ENCODE measurements around the gene ETFA.
"Not testable (repeated sequence)": the region's sequence is repeated elsewhere in the genome, so short reads cannot be mapped to it uniquely, and the experiment has no call there.

The ETFA gene

GRCh38 chr15:76313731-76314130 lies 2.5 kb upstream of the ETFA start:
- H3K27me3 ChIP-seq (ENCODE audit: insufficient read depth, low read length), result peaks cover 9% of the 10 kb centered on the region; the same call in 1 of the 2 replicates
- H3K4me3 ChIP-seq (ENCODE audit: low read length), result no peak overlapping the region
- H3K27ac ChIP-seq (ENCODE audit: low read length), result no peak overlapping the region
- H3K9ac ChIP-seq (ENCODE audit: low read depth, low read length), result no peak overlapping the region; the same call in 1 of the 2 replicates
- no peaks in the 10 kb centered on the region for H3K36me3 ChIP-seq (ENCODE audit: insufficient read depth, low read depth, low read length)
- no peaks in the 10 kb centered on the region for H3K9me3 ChIP-seq (ENCODE audit: insufficient read depth, low read depth, low read length)
- peaks cover 7% of the 10 kb centered on the region; the same call in 1 of the 2 replicates for H3K4me1 ChIP-seq (ENCODE audit: insufficient read depth, low read length)

DNA sequence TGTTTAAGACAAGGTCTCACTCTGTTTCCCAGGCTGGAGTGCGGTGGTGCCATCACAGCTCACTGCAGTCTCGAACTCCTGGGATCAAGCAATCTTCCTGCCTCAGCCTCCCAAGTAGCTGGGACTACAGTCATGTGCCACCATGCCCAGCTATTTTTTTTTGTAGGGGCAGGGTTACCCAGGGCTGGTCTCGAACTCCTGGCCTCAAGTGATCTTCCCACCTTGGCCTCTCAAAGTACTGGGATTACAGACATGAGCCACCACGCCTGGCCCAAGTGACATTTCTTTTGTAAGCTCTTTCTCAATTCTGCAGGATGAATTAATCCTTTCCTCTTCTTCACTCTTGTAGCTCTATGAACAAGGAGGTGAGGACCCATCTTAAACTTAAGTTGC lies 1.9 kb upstream of the ETFA start:
- H3K4me1 ChIP-seq (ENCODE audit: insufficient read depth, low read length); H3K27ac ChIP-seq (ENCODE audit: low read length): not testable (repeated sequence)

DNA sequence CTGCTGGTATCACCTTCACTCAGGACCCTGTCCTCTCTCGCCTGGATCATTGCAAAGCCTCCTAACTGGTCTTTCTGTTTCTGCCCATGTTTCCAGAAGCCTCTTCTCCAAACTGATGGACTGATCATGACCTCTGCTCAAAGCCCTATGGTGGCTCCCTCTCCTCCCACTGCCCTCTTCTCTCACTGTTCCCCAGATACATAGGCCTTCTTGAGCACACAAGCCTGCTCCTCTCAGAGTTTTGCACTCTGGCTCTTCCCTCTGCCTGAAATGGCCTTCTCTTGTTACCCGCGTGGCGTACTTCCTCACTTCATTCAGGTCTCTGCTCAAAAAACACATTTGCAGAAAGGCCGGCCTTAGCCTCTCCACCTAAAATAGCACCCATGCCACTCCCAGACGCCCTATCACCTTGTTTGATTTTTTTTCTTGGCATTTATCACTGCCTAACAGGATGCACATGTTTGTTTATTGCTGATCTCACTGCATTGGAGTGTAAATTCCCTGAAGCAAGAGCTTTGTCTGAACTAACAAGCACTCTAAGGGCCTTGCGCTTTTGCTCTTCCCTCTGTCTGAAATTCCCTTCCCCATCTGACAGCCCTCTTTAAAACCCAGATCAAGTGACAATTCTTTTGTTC lies 1.4 kb upstream of the ETFA start:
- Histone ChIP-seq H3K4me3 (ENCODE audit: low read length) (no peak overlapping the region), H3K4me1 (ENCODE audit: insufficient read depth, low read length) (peaks cover 7% of the 10 kb centered on the region; the same call in 1 of the 2 replicates), H3K9me3 (ENCODE audit: insufficient read depth, low read depth, low read length) (no peaks in the 10 kb centered on the region), H3K36me3 (ENCODE audit: insufficient read depth, low read depth, low read length) (no peaks in the 10 kb centered on the region), H3K27ac (ENCODE audit: low read length) (no peak overlapping the region), H3K27me3 (ENCODE audit: insufficient read depth, low read length) (peaks cover 9% of the 10 kb centered on the region; the same call in 1 of the 2 replicates), H3K9ac (ENCODE audit: low read depth, low read length) (no peak overlapping the region)

More for the DNA sequence above, 1.9 kb upstream of the ETFA start:
- H3K27me3 ChIP-seq (ENCODE audit: insufficient read depth, low read length); H3K9ac ChIP-seq (ENCODE audit: low read depth, low read length); H3K36me3 ChIP-seq (ENCODE audit: insufficient read depth, low read depth, low read length); H3K9me3 ChIP-seq (ENCODE audit: insufficient read depth, low read depth, low read length); H3K4me3 ChIP-seq (ENCODE audit: low read length): not testable (repeated sequence)

GRCh38 chr15:76310475-76311099 lies 682 bp downstream of the ETFA start:
- peak overlapping the region; percentile 92 for H3K9ac ChIP-seq (ENCODE audit: low read depth, low read length)
- peaks cover 7% of the 10 kb centered on the region; the same call in 1 of the 2 replicates for H3K4me1 ChIP-seq (ENCODE audit: insufficient read depth, low read length)
- H3K27me3 ChIP-seq (ENCODE audit: insufficient read depth, low read length), result peaks cover 9% of the 10 kb centered on the region; the same call in 1 of the 2 replicates
- H3K36me3 ChIP-seq (ENCODE audit: insufficient read depth, low read depth, low read length), result no peaks in the 10 kb centered on the region
- H3K9me3 ChIP-seq (ENCODE audit: insufficient read depth, low read depth, low read length), result no peaks in the 10 kb centered on the region
- peak overlapping the region; percentile 92 for H3K4me3 ChIP-seq (ENCODE audit: low read length)
- H3K27ac ChIP-seq (ENCODE audit: low read length), result no peak overlapping the region

DNA sequence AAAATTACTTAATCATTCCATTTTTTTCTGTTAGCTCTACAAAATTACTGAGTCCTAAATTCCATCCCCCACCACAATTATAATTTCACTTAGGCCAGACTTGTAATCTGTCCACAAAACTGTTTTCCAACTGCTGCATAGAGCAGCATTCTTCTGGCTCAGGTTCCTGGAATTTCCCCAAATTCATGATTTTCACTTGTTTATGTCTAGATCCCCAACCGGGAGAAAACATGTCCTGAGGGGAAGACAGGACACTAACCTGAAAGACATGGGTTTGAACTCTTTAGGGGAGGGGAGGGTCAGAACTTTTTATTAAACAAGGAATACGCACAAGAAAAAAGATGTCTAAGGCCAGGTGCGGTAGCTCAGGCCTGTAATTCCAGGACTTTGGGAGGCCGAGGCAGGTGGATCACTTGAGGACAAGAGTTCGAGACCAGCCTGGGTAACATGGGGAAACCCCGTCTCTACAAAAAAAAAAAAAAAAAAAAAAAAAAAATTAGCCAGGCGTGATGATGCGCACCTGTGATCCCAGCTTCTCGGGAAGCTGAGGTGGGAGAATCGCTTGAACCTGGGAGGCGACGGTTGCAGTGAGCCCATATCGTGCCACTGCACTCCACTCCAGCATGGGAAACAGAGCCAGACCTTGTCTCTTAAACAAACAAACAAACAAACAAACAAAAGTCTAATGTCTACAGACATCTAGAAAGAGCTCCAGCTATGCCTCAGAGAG lies 1.5 kb downstream of the ETFA start:
- peak overlapping the region; percentile 92; the same call in 1 of the 2 replicates for H3K9ac ChIP-seq (ENCODE audit: low read depth, low read length)
- peaks cover 7% of the 10 kb centered on the region; the same call in 1 of the 2 replicates for H3K4me1 ChIP-seq (ENCODE audit: insufficient read depth, low read length)
- no peaks in the 10 kb centered on the region for H3K36me3 ChIP-seq (ENCODE audit: insufficient read depth, low read depth, low read length)
- H3K27me3 ChIP-seq (ENCODE audit: insufficient read depth, low read length), result peaks cover 9% of the 10 kb centered on the region; the same call in 1 of the 2 replicates
- peak overlapping the region; percentile 92 for H3K4me3 ChIP-seq (ENCODE audit: low read length)
- H3K27ac ChIP-seq (ENCODE audit: low read length), result no peak overlapping the region
- H3K9me3 ChIP-seq (ENCODE audit: insufficient read depth, low read depth, low read length), result no peaks in the 10 kb centered on the region

DNA sequence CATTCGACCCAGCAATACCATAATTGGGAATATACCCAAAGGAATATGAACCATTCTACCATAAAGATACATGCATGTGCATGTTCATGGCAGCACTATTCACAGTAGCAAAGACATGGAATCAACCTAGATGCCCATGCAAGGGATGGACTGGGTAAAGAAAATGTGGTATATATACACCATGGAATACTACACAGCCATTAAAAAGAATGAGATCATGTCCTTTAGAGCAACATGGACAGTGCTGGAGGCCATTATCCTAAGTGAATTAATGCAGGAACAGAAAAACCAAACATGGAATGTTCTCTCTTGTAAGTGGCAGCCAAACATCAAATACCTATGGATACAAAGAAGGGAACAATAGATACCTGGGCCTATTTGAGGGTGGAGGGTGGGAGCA lies 7.4 kb downstream of the ETFA start:
- no peaks in the 10 kb centered on the region for H3K4me1 ChIP-seq (ENCODE audit: insufficient read depth, low read length)
- no peaks in the 10 kb centered on the region for H3K27me3 ChIP-seq (ENCODE audit: insufficient read depth, low read length)
- H3K27ac ChIP-seq (ENCODE audit: low read length), result no peak overlapping the region
- no peak overlapping the region for H3K9ac ChIP-seq (ENCODE audit: low read depth, low read length)
- no peaks in the 10 kb centered on the region for H3K36me3 ChIP-seq (ENCODE audit: insufficient read depth, low read depth, low read length)
- H3K9me3 ChIP-seq (ENCODE audit: insufficient read depth, low read depth, low read length), result no peaks in the 10 kb centered on the region
- H3K4me3 ChIP-seq (ENCODE audit: low read length), result no peak overlapping the region

- H3K4me3 ChIP-seq (ENCODE audit: low read length), result no peak overlapping the region
- no peak overlapping the region for H3K9ac ChIP-seq (ENCODE audit: low read depth, low read length)
- no peak overlapping the region for H3K27ac ChIP-seq (ENCODE audit: low read length)
- H3K27me3 ChIP-seq (ENCODE audit: insufficient read depth, low read length), result no peaks in the 10 kb centered on the region
- H3K9me3 ChIP-seq (ENCODE audit: insufficient read depth, low read depth, low read length), result no peaks in the 10 kb centered on the region
- no peaks in the 10 kb centered on the region for H3K36me3 ChIP-seq (ENCODE audit: insufficient read depth, low read depth, low read length)
- H3K4me1 ChIP-seq (ENCODE audit: insufficient read depth, low read length), result no peaks in the 10 kb centered on the region
Observed at GRCh38 chr15:76299786-76300185, 11.5 kb downstream of the ETFA start.

DNA sequence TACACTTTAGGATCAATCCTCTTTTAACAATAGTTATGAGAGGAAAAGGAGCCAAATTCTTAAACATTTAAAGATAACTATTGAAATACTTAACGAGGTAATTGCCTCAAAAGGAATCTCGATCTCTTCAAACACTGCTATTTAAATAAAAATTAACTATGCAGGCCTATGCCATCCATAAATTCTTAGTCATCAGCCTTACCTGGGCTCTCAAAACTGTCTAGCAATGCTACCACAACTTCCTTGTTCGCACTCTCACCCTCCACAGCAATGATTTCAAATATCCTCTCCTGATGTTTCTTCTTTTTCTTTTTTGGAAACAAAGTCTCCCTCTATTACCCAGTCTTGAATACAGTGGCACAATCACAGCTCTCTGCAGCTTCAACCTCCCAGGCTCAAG lies 12.3 kb downstream of the ETFA start:
- Histone ChIP-seq H3K36me3 (ENCODE audit: insufficient read depth, low read depth, low read length) (no peaks in the 10 kb centered on the region), H3K27me3 (ENCODE audit: insufficient read depth, low read length) (no peaks in the 10 kb centered on the region), H3K9ac (ENCODE audit: low read depth, low read length) (no peak overlapping the region), H3K4me1 (ENCODE audit: insufficient read depth, low read length) (no peaks in the 10 kb centered on the region), H3K9me3 (ENCODE audit: insufficient read depth, low read depth, low read length) (no peaks in the 10 kb centered on the region), H3K27ac (ENCODE audit: low read length) (no peak overlapping the region), H3K4me3 (ENCODE audit: low read length) (no peak overlapping the region)

- H3K36me3 ChIP-seq (ENCODE audit: insufficient read depth, low read depth, low read length); H3K4me3 ChIP-seq (ENCODE audit: low read length); H3K4me1 ChIP-seq (ENCODE audit: insufficient read depth, low read length); H3K27ac ChIP-seq (ENCODE audit: low read length); H3K9me3 ChIP-seq (ENCODE audit: insufficient read depth, low read depth, low read length); H3K9ac ChIP-seq (ENCODE audit: low read depth, low read length); H3K27me3 ChIP-seq (ENCODE audit: insufficient read depth, low read length): not testable (repeated sequence)
Observed at GRCh38 chr15:76297951-76298350, 13.3 kb downstream of the ETFA start.

DNA sequence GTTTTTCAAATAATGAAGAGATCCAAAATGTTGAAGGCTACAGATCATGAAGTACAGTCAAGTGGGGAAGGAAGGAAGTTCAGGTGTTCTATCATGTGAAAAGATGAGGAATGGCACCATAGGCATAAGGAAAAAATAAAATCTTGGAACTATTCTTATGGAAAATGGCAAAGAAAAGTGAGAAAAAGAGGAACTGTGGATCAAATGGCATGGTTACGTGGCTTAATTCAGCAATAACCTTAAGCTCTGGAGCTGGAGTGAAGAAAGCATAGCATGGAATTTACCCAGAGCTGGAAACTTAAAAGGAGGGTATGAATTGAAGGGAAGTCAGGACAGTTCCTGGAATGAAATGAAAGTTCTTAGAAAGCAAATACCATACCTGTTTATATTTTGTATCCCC lies 14.4 kb downstream of the ETFA start:
- no peak overlapping the region for H3K4me3 ChIP-seq (ENCODE audit: low read length)
- H3K9ac ChIP-seq (ENCODE audit: low read depth, low read length), result no peak overlapping the region
- no peak overlapping the region for H3K27ac ChIP-seq (ENCODE audit: low read length)
- H3K27me3 ChIP-seq (ENCODE audit: insufficient read depth, low read length), result no peaks in the 10 kb centered on the region
- no peaks in the 10 kb centered on the region for H3K36me3 ChIP-seq (ENCODE audit: insufficient read depth, low read depth, low read length)
- no peaks in the 10 kb centered on the region for H3K9me3 ChIP-seq (ENCODE audit: insufficient read depth, low read depth, low read length)
- H3K4me1 ChIP-seq (ENCODE audit: insufficient read depth, low read length), result no peaks in the 10 kb centered on the region

GRCh38 chr15:76294463-76294862 lies 16.8 kb downstream of the ETFA start:
- not testable (repeated sequence) for H3K9ac ChIP-seq (ENCODE audit: low read depth, low read length); H3K27me3 ChIP-seq (ENCODE audit: insufficient read depth, low read length); H3K36me3 ChIP-seq (ENCODE audit: insufficient read depth, low read depth, low read length); H3K27ac ChIP-seq (ENCODE audit: low read length); H3K9me3 ChIP-seq (ENCODE audit: insufficient read depth, low read depth, low read length); H3K4me3 ChIP-seq (ENCODE audit: low read length); H3K4me1 ChIP-seq (ENCODE audit: insufficient read depth, low read length)

- H3K9ac ChIP-seq (ENCODE audit: low read depth, low read length), result no peak overlapping the region
- no peaks in the 10 kb centered on the region for H3K36me3 ChIP-seq (ENCODE audit: insufficient read depth, low read depth, low read length)
- no peaks in the 10 kb centered on the region for H3K9me3 ChIP-seq (ENCODE audit: insufficient read depth, low read depth, low read length)
- no peaks in the 10 kb centered on the region for H3K4me1 ChIP-seq (ENCODE audit: insufficient read depth, low read length)
- no peak overlapping the region for H3K27ac ChIP-seq (ENCODE audit: low read length)
- no peak overlapping the region for H3K4me3 ChIP-seq (ENCODE audit: low read length)
- no peaks in the 10 kb centered on the region for H3K27me3 ChIP-seq (ENCODE audit: insufficient read depth, low read length)
Observed at GRCh38 chr15:76293361-76293760, 17.9 kb downstream of the ETFA start.
